Breast epithelium (tissue), 3 donors: ENCODE measurements around the gene OTUD1.

Source experiments
- CTCF ChIP-seq, 3 donors: fragments of 450-650 bp; IDR thresholded peaks; one replicate each; pipeline ENCODE4 v1.5.1; 2016 to 2017; ENCODE audit warnings: antibody characterized with exemption in 3 of 3, mild to moderate bottlenecking in 3 of 3, moderate library complexity in 3 of 3
- POLR2A ChIP-seq: fragments of 450-650 bp; IDR thresholded peaks from one replicate; pipeline ENCODE4 v1.6.1; 2016; ENCODE audit warnings: antibody characterized with exemption, mild to moderate bottlenecking, moderate library complexity
- POLR2AphosphoS5 ChIP-seq, 3 donors: sonication (generic); formaldehyde crosslinking; IDR thresholded peaks; one replicate each; pipeline ENCODE4 v1.6.1; 2017; ENCODE audit warnings: antibody characterized with exemption in 3 of 3

- TF ChIP-seq CTCF (IDR thresholded peaks at IDR 0.05) (no peak), POLR2A (no peak), POLR2AphosphoS5 (IDR thresholded peaks at IDR 0.05) (no peak)
These were observed 34.4 kb upstream of the OTUD1 start for GRCh38 chr10:23404461-23404980.
